HG02588 (cell line): Measurements from ENCODE around the gene NADSYN1.

Experiments
- ATAC-seq: cut with Tn5 transposase; IDR thresholded peaks from one replicate; pipeline ENCODE4 v1.9.1; 2021; ENCODE audit warnings: mild to moderate bottlenecking, moderate library complexity; ENCODE audit not compliant: unreplicated experiment

The NADSYN1 gene

GRCh38 chr11:71542879-71543777 lies 90.1 kb downstream of the NADSYN1 start:
- ATAC-seq = no peak

- no peak for ATAC-seq
Measured at GRCh38 chr11:71543866-71544265, 90.9 kb downstream of the NADSYN1 start.

DNA sequence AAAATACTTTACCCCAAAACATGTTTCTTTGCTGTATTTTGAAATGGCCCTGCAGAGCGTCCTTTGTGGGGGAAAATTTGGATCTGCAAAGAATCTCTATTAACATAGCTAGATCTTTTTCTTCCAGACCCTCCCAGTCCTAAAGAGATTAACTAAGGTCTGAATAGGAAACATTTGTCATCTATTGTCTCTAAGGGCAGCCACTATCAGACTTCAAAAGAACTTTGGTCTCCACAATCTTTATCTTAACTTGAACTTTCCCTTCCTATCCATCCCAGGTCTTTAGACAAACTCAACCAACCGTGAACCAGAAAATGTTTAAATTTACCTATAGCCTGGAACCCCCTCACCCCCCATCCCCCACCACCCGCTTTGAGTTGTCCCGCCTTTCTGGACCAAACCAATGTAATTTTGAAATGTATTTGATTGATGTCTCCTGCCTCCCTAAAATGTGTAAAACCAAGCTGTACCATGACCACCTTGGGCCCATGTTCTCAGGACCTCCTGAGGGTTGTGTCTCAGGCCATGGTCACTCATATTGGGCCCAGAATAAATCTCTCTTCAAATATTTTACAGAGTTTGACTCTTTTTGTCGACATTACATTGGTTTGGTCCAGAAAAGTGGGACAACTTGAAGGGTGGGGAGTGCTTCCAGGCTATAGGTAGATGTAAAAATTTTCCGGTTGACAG lies 91.7 kb downstream of the NADSYN1 start:
- ATAC-seq = no peak

DNA sequence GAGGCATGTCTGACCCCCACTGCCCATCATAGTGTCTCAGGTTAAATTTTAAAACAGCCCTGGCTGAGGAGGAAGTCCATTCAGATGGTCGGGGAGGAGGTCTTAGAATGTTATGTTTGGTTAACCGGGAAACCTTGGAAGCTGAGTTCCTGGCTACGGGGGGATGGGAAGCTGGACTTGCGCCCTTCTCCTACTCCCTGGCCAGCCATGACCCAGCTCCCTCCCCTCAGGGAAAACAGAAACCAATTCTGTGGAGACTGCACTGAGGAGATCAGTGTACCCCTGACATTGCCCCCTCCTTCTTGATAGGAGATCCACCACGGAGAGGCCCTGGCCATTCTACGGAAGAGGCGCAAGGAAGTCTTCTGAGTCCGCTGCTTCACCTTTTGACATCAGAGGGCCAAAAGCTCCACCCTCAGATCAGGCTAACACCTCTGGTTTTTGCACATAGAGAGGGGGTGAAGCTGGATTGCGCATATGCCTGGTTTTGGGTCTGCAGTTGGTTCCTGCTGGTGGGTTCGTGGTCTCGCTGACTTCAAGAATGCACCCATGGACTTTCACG lies 92.5 kb downstream of the NADSYN1 start:
- ATAC-seq = no peak

GRCh38 chr11:71548120-71548519 lies 95.1 kb downstream of the NADSYN1 start, which contains the start of gene KRTAP5-9:
KRTAP5-9 (plus strand) TSS chr11:71548420; CDS start chr11:71548658, 238 bp downstream.
- ATAC-seq = no peak

DNA sequence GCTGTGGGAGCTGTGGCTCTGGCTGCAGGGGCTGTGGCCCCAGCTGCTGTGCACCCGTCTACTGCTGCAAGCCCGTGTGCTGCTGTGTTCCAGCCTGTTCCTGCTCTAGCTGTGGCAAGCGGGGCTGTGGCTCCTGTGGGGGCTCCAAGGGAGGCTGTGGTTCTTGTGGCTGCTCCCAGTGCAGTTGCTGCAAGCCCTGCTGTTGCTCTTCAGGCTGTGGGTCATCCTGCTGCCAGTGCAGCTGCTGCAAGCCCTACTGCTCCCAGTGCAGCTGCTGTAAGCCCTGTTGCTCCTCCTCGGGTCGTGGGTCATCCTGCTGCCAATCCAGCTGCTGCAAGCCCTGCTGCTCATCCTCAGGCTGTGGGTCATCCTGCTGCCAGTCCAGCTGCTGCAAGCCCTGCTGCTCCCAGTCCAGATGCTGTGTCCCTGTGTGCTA lies 95.7 kb downstream of the NADSYN1 start:
- ATAC-seq = no peak
